CD4-positive, alpha-beta memory T cell (primary cell): ENCODE measurements around the gene OR51B2. TPM values are rescaled to one million over a fixed set of nuclear protein-coding genes. Genes with fewer than 3 reads are reported as not detected.

ENCODE experiments used
- CTCF ChIA-PET: fragments of 350-600 bp; sonication (Branson Sonifier 250); formaldehyde crosslinking; loops from one replicate; lab custom pipeline; 2021; ENCODE audit warnings: inconsistent platforms; ENCODE audit not compliant: partially characterized antibody; lab: Charles Lee
- POLR2A ChIA-PET: fragments of 350-600 bp; sonication (Branson Sonifier 250); formaldehyde crosslinking; loops from one replicate; lab custom pipeline; 2021; ENCODE audit not compliant: partially characterized antibody; lab: Charles Lee
- DNase-seq, 5 donors: peaks; one replicate each; pipeline versions ENCODE4 v3.0.0 to v3.0.0-alpha.2; 2020 to 2022; ENCODE audit warnings: mixed read lengths in 1 of 5
- H3K27ac ChIP-seq: one replicate; pipeline ENCODE4 v1.7.0; 2013; ENCODE audit warnings: low read depth, low read length
- H3K27me3 ChIP-seq: 2 replicates; pipeline ENCODE4 v1.7.0; 2013; ENCODE audit warnings: mild to moderate bottlenecking, low read length, moderate library complexity; ENCODE audit not compliant: insufficient read depth
- H3K36me3 ChIP-seq: 2 replicates; pipeline ENCODE4 v1.7.0; 2013; ENCODE audit warnings: mild to moderate bottlenecking, low read length, moderate library complexity; ENCODE audit not compliant: insufficient read depth
- H3K4me1 ChIP-seq: 2 replicates; pipeline ENCODE4 v1.7.0; 2013; ENCODE audit warnings: mild to moderate bottlenecking, low read length, moderate library complexity; ENCODE audit not compliant: insufficient read depth
- H3K4me3 ChIP-seq, 2 donors: one replicate each; pipeline ENCODE4 v1.7.0; 2013; ENCODE audit warnings: low read length in 2 of 2, mild to moderate bottlenecking in 1 of 2
- H3K9me3 ChIP-seq, 2 donors: one replicate each; pipeline ENCODE4 v1.7.0; 2013; ENCODE audit warnings: low read length in 2 of 2, control low read depth in 1 of 2; ENCODE audit not compliant: control insufficient read depth in 1 of 2
- H3K27ac Mint-ChIP-seq, 7 donors: one replicate each; pipeline ENCODE4 v1.8.0; 2020 to 2021; ENCODE audit warnings: mixed read lengths in 7 of 7, mild to moderate bottlenecking in 6 of 7, inconsistent platforms in 3 of 7, moderate library complexity in 3 of 7
- H3K27me3 Mint-ChIP-seq, 2 donors: one replicate each; pipeline ENCODE4 v1.8.0; 2020 to 2021; ENCODE audit warnings: mixed read lengths in 2 of 2
- H3K36me3 Mint-ChIP-seq, 2 donors: one replicate each; pipeline ENCODE4 v1.8.0; 2020 to 2021; ENCODE audit warnings: mixed read lengths in 2 of 2, inconsistent platforms in 1 of 2, mild to moderate bottlenecking in 1 of 2
- H3K4me1 Mint-ChIP-seq, 4 donors: one replicate each; pipeline ENCODE4 v1.8.0; 2020 to 2021; ENCODE audit warnings: mixed read lengths in 4 of 4, mild to moderate bottlenecking in 1 of 4
- H3K4me3 Mint-ChIP-seq, 8 donors: one replicate each; pipeline ENCODE4 v1.8.0; 2020 to 2021; ENCODE audit warnings: mixed read lengths in 8 of 8, mild to moderate bottlenecking in 7 of 8, moderate library complexity in 6 of 8, inconsistent platforms in 3 of 8
- H3K9me3 Mint-ChIP-seq, 8 donors: one replicate each; pipeline ENCODE4 v1.8.0; 2020 to 2021; ENCODE audit warnings: mixed read lengths in 8 of 8, mild to moderate bottlenecking in 5 of 8, inconsistent platforms in 3 of 8, moderate library complexity in 1 of 8
- intact Hi-C: fragments of 100-400 bp; cut with micrococcal nuclease; formaldehyde crosslinking; loops from one replicate; pipeline ENCODE4 v1.15.1; 2023
- polyA plus RNA-seq, 2 donors: library from polyadenylated mRNA; unstranded; fragments of 300-500 nt; fragmentation: Illumina TruSeq; gene quantifications; one replicate each; pipeline ENCODE4 v1.2.3, GENCODE V29; 2021
- total RNA-seq, 2 experiments: library from RNA; stranded (reverse); gene quantifications; one replicate each; pipeline ENCODE4 v1.2.3, GENCODE V29; 2021

OR51B2 gene
- total and polyA plus RNA-seq, 4 experiments from 2014 or later = not detected

DNA sequence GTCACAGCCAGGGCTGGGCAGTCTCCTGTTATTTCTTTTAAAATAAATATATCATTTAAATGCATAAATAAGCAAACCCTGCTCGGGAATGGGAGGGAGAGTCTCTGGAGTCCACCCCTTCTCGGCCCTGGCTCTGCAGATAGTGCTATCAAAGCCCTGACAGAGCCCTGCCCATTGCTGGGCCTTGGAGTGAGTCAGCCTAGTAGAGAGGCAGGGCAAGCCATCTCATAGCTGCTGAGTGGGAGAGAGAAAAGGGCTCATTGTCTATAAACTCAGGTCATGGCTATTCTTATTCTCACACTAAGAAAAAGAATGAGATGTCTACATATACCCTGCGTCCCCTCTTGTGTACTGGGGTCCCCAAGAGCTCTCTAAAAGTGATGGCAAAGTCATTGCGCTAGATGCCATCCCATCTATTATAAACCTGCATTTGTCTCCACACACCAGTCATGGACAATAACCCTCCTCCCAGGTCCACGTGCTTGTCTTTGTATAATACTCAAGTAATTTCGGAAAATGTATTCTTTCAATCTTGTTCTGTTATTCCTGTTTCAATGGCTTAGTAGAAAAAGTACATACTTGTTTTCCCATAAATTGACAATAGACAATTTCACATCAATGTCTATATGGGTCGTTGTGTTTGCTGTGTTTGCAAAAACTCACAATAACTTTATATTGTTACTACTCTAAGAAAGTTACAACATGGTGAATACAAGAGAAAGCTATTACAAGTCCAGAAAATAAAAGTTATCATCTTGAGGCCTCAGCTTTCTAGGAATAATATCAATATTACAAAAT, 35.8 kb downstream of the OR51B2 start:
- H3K4me3 Mint-ChIP-seq = no peak overlapping the region
- intact Hi-C loops = no loop called here
- Histone ChIP-seq H3K27me3 (no peaks in the 10 kb centered on the region), H3K36me3 (no peaks in the 10 kb centered on the region), H3K9me3 (no peaks in the 10 kb centered on the region), H3K4me1 (no peaks in the 10 kb centered on the region), H3K4me3 (no peak overlapping the region), H3K27ac (no peak overlapping the region)
- DNase-seq = no peak
- peaks cover 0 to 4% (median under 1%) of the 10 kb centered on the region in 8 donors for H3K9me3 Mint-ChIP-seq
- CTCF ChIA-PET = no interaction called here
- POLR2A ChIA-PET = no interaction called here
- H3K4me1 Mint-ChIP-seq = no peaks in the 10 kb centered on the region
- H3K27me3 Mint-ChIP-seq = no peaks in the 10 kb centered on the region
- H3K27ac Mint-ChIP-seq = no peak overlapping the region
- no peaks in the 10 kb centered on the region for H3K36me3 Mint-ChIP-seq

DNA sequence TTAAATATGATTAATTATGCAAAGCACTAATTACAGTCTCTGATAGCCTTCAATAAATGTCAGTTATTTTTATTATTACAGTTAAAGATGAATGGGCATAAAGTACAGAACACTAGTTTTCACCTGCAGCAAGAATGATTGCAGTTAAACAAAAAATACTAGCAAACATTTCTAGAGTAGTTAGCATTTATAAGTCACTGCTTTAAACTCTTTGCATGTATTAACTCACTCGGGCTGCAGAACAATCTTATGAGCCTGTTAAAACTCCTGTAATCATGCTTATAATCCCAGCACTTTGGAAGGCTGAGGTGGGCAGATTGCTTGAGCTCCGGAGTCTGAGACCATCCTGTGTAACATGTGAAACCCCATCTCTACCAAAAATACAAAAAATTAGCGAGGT, 37.2 kb downstream of the OR51B2 start:
- peaks cover 0 to 2% (median 0%) of the 10 kb centered on the region in 8 donors for H3K9me3 Mint-ChIP-seq
- Histone ChIP-seq H3K27me3 (no peaks in the 10 kb centered on the region), H3K27ac (no peak overlapping the region), H3K9me3 (no peaks in the 10 kb centered on the region), H3K4me1 (no peaks in the 10 kb centered on the region), H3K4me3 (no peak overlapping the region), H3K36me3 (no peaks in the 10 kb centered on the region)
- H3K27ac Mint-ChIP-seq = no peak overlapping the region
- H3K4me1 Mint-ChIP-seq = no peaks in the 10 kb centered on the region
- no peak overlapping the region for H3K4me3 Mint-ChIP-seq
- CTCF ChIA-PET = no interaction called here
- no peak for DNase-seq
- H3K36me3 Mint-ChIP-seq = no peaks in the 10 kb centered on the region
- POLR2A ChIA-PET = no interaction called here
- H3K27me3 Mint-ChIP-seq = peaks cover 0 to 1% of the 10 kb centered on the region in 2 donors
- intact Hi-C loops = no loop called here

DNA sequence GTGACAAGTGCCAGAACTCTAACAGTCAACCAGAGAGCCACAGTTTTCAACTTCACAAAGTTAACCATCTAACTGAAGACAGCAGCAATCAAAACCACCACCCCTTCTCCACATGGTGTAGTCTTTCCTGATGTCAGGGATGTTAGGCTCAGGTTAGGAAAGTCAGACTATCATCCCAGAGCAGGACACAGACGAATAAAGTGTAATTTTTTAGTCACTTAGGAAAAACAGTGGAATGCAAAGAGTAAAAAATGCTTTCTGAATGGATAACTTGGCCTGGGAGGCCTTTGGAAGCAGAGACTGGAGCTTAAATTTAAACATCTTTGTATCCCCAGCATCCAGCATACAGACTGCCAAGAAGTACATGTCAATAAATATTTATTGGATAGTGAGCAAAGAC, 37.7 kb downstream of the OR51B2 start:
- H3K27ac Mint-ChIP-seq = no peak overlapping the region
- Histone ChIP-seq H3K4me1 (no peaks in the 10 kb centered on the region), H3K36me3 (no peaks in the 10 kb centered on the region), H3K4me3 (no peak overlapping the region), H3K27me3 (no peaks in the 10 kb centered on the region), H3K27ac (no peak overlapping the region), H3K9me3 (no peaks in the 10 kb centered on the region)
- peaks cover 0 to 2% (median 0%) of the 10 kb centered on the region in 8 donors for H3K9me3 Mint-ChIP-seq
- H3K27me3 Mint-ChIP-seq = peaks cover 0 to 1% of the 10 kb centered on the region in 2 donors
- CTCF ChIA-PET = no interaction called here
- H3K36me3 Mint-ChIP-seq = no peaks in the 10 kb centered on the region
- POLR2A ChIA-PET = no interaction called here
- intact Hi-C loops = no loop called here
- no peak overlapping the region for H3K4me3 Mint-ChIP-seq
- H3K4me1 Mint-ChIP-seq = no peaks in the 10 kb centered on the region
- DNase-seq = no peak

DNA sequence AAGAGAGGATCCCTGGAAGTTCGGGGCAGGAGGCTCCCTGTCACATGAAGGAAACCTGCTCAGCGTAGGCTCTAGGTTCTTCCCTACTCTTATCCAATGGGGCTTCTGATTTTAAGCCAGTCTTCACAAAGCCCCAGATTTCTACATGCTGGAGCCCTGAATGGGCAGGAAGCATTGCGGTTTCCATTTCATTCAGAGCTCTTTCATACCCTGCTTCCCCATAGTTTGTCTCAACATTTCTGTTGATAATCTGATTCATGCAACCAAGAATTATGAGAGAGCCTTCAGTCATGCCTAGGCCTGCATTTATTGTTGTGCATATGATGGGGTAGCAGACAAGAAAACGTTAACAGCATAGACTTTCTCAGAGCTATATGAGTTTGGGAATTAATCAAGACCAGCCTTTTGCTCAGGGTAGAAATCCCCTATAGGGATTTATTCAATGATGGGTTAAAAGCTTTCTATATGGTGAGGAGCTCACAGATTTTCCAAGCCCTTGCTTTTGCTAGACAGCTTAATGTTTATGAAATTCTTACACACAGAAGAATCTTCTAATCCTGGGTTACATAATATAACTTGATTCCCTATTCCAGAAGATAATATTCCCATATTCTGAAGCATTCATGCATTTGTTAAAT, 38.3 kb downstream of the OR51B2 start:
- Mint-ChIP-seq H3K4me3 (no peak overlapping the region), H3K9me3 (peaks cover 0 to 1% (median 0%) of the 10 kb centered on the region in 8 donors), H3K27ac (no peak overlapping the region), H3K27me3 (peaks cover 0 to 1% of the 10 kb centered on the region in 2 donors), H3K4me1 (no peaks in the 10 kb centered on the region), H3K36me3 (no peaks in the 10 kb centered on the region)
- no peaks in the 10 kb centered on the region for H3K4me1 ChIP-seq
- H3K27me3 ChIP-seq = no peaks in the 10 kb centered on the region
- H3K4me3 ChIP-seq = no peak overlapping the region
- H3K9me3 ChIP-seq = no peaks in the 10 kb centered on the region
- no peak for DNase-seq
- no peaks in the 10 kb centered on the region for H3K36me3 ChIP-seq
- no peak overlapping the region for H3K27ac ChIP-seq
- ChIA-PET POLR2A (no interaction called here), CTCF (no interaction called here)
- intact Hi-C loops = no loop called here

DNA sequence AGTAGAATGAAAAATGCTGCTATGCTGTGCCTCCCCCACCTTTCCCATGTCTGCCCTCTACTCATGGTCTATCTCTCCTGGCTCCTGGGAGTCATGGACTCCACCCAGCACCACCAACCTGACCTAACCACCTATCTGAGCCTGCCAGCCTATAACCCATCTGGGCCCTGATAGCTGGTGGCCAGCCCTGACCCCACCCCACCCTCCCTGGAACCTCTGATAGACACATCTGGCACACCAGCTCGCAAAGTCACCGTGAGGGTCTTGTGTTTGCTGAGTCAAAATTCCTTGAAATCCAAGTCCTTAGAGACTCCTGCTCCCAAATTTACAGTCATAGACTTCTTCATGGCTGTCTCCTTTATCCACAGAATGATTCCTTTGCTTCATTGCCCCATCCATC, 39.5 kb downstream of the OR51B2 start:
- Mint-ChIP-seq H3K4me1 (no peaks in the 10 kb centered on the region), H3K27me3 (peaks cover 1 to 2% of the 10 kb centered on the region in 2 donors), H3K27ac (no peak overlapping the region), H3K36me3 (no peaks in the 10 kb centered on the region), H3K9me3 (no peaks in the 10 kb centered on the region), H3K4me3 (no peak overlapping the region)
- Histone ChIP-seq H3K36me3 (no peaks in the 10 kb centered on the region), H3K4me1 (no peaks in the 10 kb centered on the region), H3K27ac (no peak overlapping the region), H3K27me3 (no peaks in the 10 kb centered on the region), H3K9me3 (no peaks in the 10 kb centered on the region), H3K4me3 (no peak overlapping the region)
- intact Hi-C loops = no loop called here
- ChIA-PET POLR2A (no interaction called here), CTCF (no interaction called here)
- DNase-seq = no peak

DNA sequence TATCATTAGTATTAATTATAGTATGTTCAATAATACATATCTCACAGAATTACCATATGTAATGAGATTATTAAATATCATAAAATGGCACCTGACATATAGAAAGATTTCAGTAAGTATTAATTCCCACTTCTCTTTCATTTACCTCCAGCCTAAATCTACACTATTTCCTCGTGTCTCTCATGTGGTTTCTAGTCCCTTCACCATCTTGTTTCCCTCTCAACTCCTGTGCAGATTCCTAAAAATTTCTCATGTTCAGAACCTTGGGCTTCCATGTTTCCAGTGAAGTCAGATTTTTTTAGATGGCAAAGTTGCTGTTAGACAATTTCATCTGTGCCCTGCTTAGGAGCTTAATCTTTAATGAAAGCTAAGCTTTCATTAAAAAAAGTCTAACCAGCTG, 40.2 kb downstream of the OR51B2 start:
- Histone ChIP-seq H3K4me3 (no peak overlapping the region), H3K4me1 (no peaks in the 10 kb centered on the region), H3K27me3 (no peaks in the 10 kb centered on the region), H3K27ac (no peak overlapping the region), H3K9me3 (no peaks in the 10 kb centered on the region), H3K36me3 (no peaks in the 10 kb centered on the region)
- Mint-ChIP-seq H3K36me3 (no peaks in the 10 kb centered on the region), H3K9me3 (no peaks in the 10 kb centered on the region), H3K4me3 (no peak overlapping the region), H3K27ac (no peak overlapping the region), H3K4me1 (no peaks in the 10 kb centered on the region), H3K27me3 (peaks cover 1 to 2% of the 10 kb centered on the region in 2 donors)
- CTCF ChIA-PET = no interaction called here
- POLR2A ChIA-PET = no interaction called here
- no peak for DNase-seq
- intact Hi-C loops = no loop called here

DNA sequence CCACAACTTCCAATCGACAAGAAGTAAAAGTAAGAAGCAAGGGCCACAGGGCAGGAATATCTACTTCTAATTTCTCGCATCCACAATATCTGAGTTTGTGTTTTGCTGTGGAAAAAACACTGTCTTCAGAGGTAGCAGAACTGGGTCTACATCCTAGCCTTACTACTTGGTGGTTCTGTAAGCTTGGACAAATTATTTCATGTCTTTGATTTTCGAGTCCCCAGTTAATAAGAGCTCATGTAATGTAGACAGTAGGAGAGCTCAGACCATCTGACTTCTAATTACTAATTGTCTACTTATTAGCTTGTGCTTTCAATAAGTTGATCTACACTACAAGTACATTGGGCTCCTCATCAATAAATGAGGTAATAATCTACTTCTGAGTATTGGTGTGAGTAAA, 41.0 kb downstream of the OR51B2 start:
- ChIA-PET POLR2A (no interaction called here), CTCF (no interaction called here)
- Mint-ChIP-seq H3K36me3 (no peaks in the 10 kb centered on the region), H3K4me3 (no peak overlapping the region), H3K9me3 (no peaks in the 10 kb centered on the region), H3K27me3 (peaks cover 1 to 2% of the 10 kb centered on the region in 2 donors), H3K27ac (no peak overlapping the region), H3K4me1 (no peaks in the 10 kb centered on the region)
- intact Hi-C loops = no loop called here
- no peaks in the 10 kb centered on the region for H3K9me3 ChIP-seq
- H3K36me3 ChIP-seq = no peaks in the 10 kb centered on the region
- H3K27me3 ChIP-seq = no peaks in the 10 kb centered on the region
- no peak overlapping the region for H3K27ac ChIP-seq
- no peaks in the 10 kb centered on the region for H3K4me1 ChIP-seq
- H3K4me3 ChIP-seq = no peak overlapping the region
- DNase-seq = no peak
